ENCODE results near the gene CLEC10A. TPM values are rescaled to one million over a fixed set of nuclear protein-coding genes. Genes with fewer than 3 reads are reported as not detected.

CLEC10A gene
- total and polyA plus RNA-seq, 10 of the 15 experiments (the other 5 are each of a cell fraction or from before 2014, with no cell fraction given): not detected

GRCh38 chr17:7035591-7036368 lies 44.3 kb downstream of the CLEC10A start, which contains the start of gene SLC16A13 (continued):
- TF ChIP-seq, protein P1, sequence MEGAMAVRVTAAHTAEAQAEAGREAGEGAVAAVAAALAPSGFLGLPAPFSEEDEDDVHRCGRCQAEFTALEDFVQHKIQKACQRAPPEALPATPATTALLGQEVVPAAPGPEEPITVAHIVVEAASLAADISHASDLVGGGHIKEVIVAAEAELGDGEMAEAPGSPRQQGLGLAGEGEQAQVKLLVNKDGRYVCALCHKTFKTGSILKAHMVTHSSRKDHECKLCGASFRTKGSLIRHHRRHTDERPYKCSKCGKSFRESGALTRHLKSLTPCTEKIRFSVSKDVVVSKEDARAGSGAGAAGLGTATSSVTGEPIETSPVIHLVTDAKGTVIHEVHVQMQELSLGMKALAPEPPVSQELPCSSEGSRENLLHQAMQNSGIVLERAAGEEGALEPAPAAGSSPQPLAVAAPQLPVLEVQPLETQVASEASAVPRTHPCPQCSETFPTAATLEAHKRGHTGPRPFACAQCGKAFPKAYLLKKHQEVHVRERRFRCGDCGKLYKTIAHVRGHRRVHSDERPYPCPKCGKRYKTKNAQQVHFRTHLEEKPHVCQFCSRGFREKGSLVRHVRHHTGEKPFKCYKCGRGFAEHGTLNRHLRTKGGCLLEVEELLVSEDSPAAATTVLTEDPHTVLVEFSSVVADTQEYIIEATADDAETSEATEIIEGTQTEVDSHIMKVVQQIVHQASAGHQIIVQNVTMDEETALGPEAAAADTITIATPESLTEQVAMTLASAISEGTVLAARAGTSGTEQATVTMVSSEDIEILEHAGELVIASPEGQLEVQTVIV (IDR thresholded peaks at IDR 0.05; ENCODE audit: borderline replicate concordance, partially characterized antibody): peak; percentile 34
- TF ChIP-seq GATAD2B (conservative IDR thresholded peaks at IDR 0.05; ENCODE audit: low read depth) (peak; percentile 23; the same call in 1 of the 2 replicates), POLR2AphosphoS5 (IDR thresholded peaks at IDR 0.05; ENCODE audit: low read length) (peak; percentile 97), POU2F2 (IDR thresholded peaks at IDR 0.05; ENCODE audit: borderline replicate concordance, low read depth, low read length) (peak; percentile 71; the same call in 2 of the 3 replicates), CHD2 (IDR thresholded peaks at IDR 0.05; ENCODE audit: borderline replicate concordance, low read depth, low read length) (peak; percentile 42; the same call in 1 of the 2 replicates), SMAD5 (IDR thresholded peaks at IDR 0.05; ENCODE audit: low read depth) (peak; percentile 96), SMAD1 (IDR thresholded peaks at IDR 0.05; ENCODE audit: low read depth, partially characterized antibody) (peak; percentile 77), RELB (IDR thresholded peaks at IDR 0.05; ENCODE audit: low read depth) (peak; percentile 69), MYC (IDR thresholded peaks at IDR 0.05; ENCODE audit: insufficient read depth, insufficient read length, insufficient replicate concordance, low read length, severe bottlenecking) (peak; percentile 36), TAF1 (IDR thresholded peaks at IDR 0.05; ENCODE audit: borderline replicate concordance, low read depth, low read length) (peak; percentile 80; the same call in 1 of the 2 replicates), RELA (IDR thresholded peaks at IDR 0.05; ENCODE audit: borderline replicate concordance, partially characterized antibody) (peak; percentile 88), NKRF (conservative IDR thresholded peaks at IDR 0.05) (peak; percentile 44; the same call in 1 of the 2 replicates), NFYB (IDR thresholded peaks at IDR 0.05; ENCODE audit: insufficient read depth, low read depth, low read length) (peak; percentile 71; the same call in 1 of the 2 replicates), RCOR1 (conservative IDR thresholded peaks at IDR 0.05; ENCODE audit: low read depth, low read length) (no peak), PAX5 (IDR thresholded peaks at IDR 0.05; ENCODE audit: borderline replicate concordance, low read depth, low read length) (peak; percentile 7; the same call in 1 of the 2 replicates)
- TF ChIP-seq, protein P2, sequence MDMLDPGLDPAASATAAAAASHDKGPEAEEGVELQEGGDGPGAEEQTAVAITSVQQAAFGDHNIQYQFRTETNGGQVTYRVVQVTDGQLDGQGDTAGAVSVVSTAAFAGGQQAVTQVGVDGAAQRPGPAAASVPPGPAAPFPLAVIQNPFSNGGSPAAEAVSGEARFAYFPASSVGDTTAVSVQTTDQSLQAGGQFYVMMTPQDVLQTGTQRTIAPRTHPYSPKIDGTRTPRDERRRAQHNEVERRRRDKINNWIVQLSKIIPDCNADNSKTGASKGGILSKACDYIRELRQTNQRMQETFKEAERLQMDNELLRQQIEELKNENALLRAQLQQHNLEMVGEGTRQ (IDR thresholded peaks at IDR 0.05; ENCODE audit: borderline replicate concordance, low read depth, low read length): peak; percentile 97
